ENCODE results near the gene PFKP. TPM values are rescaled to one million over a fixed set of nuclear protein-coding genes. Genes with fewer than 3 reads are reported as not detected.
A peak's percentile ranks its signal among the peaks of the same experiment; 100 is the strongest.

Gene PFKP
- total RNA-seq, 1 donor from 2014 or later = 46.7 TPM

DNA sequence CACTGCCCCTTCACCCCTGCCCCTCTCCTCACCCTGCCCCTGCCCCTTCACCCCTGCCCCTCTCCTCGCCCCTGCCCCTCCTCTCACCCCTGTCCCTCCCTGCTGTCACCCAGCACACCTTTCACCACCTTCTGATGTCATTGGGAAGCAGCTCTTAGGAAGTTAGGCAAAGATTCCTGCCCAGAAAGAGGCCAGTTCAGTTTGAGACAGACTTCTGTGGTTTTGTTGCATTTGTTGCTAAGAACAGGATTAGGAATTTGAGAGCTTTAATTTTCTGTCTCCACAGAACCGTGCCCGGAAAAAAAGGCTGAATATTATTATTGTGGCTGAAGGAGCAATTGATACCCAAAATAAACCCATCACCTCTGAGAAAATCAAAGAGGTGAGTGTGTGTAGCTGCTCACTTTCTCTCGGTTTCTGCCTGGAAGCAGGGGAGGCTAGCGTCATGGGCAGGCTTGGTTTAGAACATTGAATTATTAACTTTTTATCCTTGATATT is 39.6 kb downstream of the PFKP start:
- H3K36me3 ChIP-seq = peaks cover 0 to 16% of the 10 kb centered on the region in 2 donors
- H3K4me3 ChIP-seq = no peak overlapping the region

DNA sequence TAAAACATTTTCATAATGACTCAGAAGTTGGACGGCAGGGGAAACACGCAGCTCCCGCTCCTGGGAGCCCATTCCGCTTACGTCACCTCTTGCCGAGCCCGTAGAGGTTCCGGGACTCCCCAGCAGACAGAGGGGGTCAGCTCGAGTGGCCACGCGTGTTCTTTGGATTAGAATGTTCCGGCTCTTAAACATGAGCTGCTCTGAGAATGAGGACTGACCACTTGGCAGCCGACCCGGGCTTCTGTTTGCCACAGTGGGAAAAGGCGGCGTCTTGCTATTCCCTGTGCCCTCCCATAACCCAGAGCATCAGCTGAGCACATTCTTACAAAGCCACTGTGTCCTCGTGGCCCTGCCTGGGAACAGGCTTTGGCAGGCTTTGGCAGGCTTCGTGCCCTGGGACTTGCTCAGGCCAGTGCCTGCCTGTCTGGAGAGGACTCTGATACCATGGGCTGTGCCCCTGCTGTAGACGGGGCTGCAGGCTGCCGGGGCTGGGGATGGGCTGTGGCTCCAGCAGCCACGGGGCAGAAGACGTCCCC is 40.1 kb downstream of the PFKP start:
- intact Hi-C loops (cut with DNase I) = no loop called here
- Histone ChIP-seq H3K27me3 (no peaks in the 10 kb centered on the region), H3K27ac (peak overlapping the region; percentile 57), H3K4me1 (peaks cover 6% of the 10 kb centered on the region), H3K36me3 (peaks cover 0 to 16% of the 10 kb centered on the region in 2 donors), H3K4me3 (no peak overlapping the region), H3K9me3 (no peaks in the 10 kb centered on the region)
- no peak for DNase-seq (ENCODE audit: extremely low spot score in 2 of 2)
- TF ChIP-seq, protein P1, sequence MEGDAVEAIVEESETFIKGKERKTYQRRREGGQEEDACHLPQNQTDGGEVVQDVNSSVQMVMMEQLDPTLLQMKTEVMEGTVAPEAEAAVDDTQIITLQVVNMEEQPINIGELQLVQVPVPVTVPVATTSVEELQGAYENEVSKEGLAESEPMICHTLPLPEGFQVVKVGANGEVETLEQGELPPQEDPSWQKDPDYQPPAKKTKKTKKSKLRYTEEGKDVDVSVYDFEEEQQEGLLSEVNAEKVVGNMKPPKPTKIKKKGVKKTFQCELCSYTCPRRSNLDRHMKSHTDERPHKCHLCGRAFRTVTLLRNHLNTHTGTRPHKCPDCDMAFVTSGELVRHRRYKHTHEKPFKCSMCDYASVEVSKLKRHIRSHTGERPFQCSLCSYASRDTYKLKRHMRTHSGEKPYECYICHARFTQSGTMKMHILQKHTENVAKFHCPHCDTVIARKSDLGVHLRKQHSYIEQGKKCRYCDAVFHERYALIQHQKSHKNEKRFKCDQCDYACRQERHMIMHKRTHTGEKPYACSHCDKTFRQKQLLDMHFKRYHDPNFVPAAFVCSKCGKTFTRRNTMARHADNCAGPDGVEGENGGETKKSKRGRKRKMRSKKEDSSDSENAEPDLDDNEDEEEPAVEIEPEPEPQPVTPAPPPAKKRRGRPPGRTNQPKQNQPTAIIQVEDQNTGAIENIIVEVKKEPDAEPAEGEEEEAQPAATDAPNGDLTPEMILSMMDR (IDR thresholded peaks at IDR 0.05) = no peak
- TF ChIP-seq POLR2A (IDR thresholded peaks at IDR 0.05) = no peak
- TF ChIP-seq POLR2AphosphoS5 (IDR thresholded peaks at IDR 0.05; ENCODE audit: insufficient read depth in 1 of 2, low read depth in 1 of 2) = peak; percentile 80 to 81

More for the DNA sequence above, 39.6 kb downstream of the PFKP start:
- Histone ChIP-seq H3K4me1 (peaks cover 6% of the 10 kb centered on the region), H3K27ac (peak overlapping the region; percentile 57), H3K27me3 (no peaks in the 10 kb centered on the region), H3K9me3 (no peaks in the 10 kb centered on the region)
- no peak for DNase-seq (ENCODE audit: extremely low spot score in 2 of 2)
- TF ChIP-seq POLR2AphosphoS5 (IDR thresholded peaks at IDR 0.05; ENCODE audit: insufficient read depth in 1 of 2, low read depth in 1 of 2) (no peak), POLR2A (IDR thresholded peaks at IDR 0.05) (no peak)
- TF ChIP-seq, protein P1 (IDR thresholded peaks at IDR 0.05) = no peak
- intact Hi-C loops (cut with DNase I) = no loop called here

DNA sequence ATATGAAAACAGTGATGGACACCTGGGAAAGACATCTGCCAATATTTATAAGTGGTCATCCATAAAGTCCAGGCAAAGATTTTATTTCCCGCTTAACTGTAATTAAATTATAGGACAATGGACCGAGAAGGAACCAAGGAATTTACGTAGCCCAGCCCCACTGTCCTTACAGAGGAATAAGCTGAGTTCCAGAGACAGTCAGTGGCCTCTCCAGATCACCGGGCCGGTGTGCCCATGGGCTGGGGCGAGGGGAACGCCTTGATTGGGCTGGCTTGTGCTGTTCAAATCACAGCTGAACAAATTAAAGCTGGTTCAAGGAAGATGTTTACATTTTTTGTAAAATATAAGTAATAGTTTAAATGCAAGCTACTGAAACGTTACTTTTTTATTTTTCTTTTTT is 40.7 kb downstream of the PFKP start:
- Histone ChIP-seq H3K9me3 (no peaks in the 10 kb centered on the region), H3K27ac (peak overlapping the region; percentile 57), H3K27me3 (no peaks in the 10 kb centered on the region), H3K4me1 (peaks cover 6% of the 10 kb centered on the region), H3K4me3 (no peak overlapping the region), H3K36me3 (peaks cover 0 to 22% of the 10 kb centered on the region in 2 donors)
- TF ChIP-seq, protein P1 (IDR thresholded peaks at IDR 0.05) = no peak
- no peak for TF ChIP-seq POLR2AphosphoS5 (IDR thresholded peaks at IDR 0.05; ENCODE audit: insufficient read depth in 1 of 2, low read depth in 1 of 2)
- no peak for TF ChIP-seq POLR2A (IDR thresholded peaks at IDR 0.05)
- no peak for DNase-seq (ENCODE audit: extremely low spot score in 2 of 2)
- intact Hi-C loops (cut with DNase I) = no loop called here

DNA sequence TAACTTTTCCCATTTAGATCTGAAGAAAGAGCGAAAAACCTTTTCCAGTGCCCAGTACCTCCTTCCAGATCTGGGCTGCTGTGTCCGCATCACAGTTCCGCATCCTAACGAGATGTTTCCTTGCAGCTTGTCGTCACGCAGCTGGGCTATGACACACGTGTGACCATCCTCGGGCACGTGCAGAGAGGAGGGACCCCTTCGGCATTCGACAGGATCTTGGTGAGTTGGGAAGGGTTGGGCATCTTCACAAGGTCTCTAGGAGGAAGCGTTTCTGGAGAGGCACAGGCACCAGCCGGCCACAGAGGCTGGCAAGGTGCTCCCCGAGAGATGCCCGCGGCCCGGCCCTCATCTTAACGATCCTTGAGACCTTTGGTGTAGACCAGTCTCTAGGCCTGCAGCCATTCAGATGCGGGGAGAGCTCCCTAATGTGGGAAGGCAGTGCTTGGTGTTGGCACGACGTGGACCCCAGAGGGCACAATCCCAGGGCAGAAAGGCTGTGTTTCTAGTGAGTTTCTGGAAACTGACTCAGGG is 41.3 kb downstream of the PFKP start:
- TF ChIP-seq POLR2AphosphoS5 (IDR thresholded peaks at IDR 0.05; ENCODE audit: insufficient read depth in 1 of 2, low read depth in 1 of 2) (no peak), POLR2A (IDR thresholded peaks at IDR 0.05) (no peak)
- TF ChIP-seq, protein P1 (IDR thresholded peaks at IDR 0.05) = no peak
- Histone ChIP-seq H3K27me3 (no peaks in the 10 kb centered on the region), H3K4me1 (peaks cover 6% of the 10 kb centered on the region), H3K27ac (no peak overlapping the region), H3K4me3 (no peak overlapping the region), H3K36me3 (peaks cover 0 to 26% of the 10 kb centered on the region in 2 donors), H3K9me3 (no peaks in the 10 kb centered on the region)
- no peak for DNase-seq (ENCODE audit: extremely low spot score in 2 of 2)
- intact Hi-C loops (cut with DNase I) = no loop called here

DNA sequence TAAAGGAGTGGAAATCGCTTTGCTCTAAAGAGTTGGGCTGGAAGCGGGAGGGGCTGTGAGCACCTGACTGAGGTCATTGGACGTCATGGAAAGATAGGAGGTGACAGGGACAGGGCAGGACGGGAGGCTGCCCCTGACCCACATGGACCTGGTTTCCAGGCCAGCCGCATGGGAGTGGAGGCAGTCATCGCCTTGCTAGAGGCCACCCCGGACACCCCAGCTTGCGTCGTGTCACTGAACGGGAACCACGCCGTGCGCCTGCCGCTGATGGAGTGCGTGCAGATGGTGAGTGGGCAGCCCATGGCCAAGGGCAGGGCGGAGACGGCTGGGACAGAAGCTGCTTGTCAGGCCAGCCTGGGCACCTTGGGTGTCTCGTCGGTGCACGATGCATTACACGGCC is 41.8 kb downstream of the PFKP start:
- intact Hi-C loops (cut with DNase I) = no loop called here
- Histone ChIP-seq H3K36me3 (peaks cover 0 to 22% of the 10 kb centered on the region in 2 donors), H3K4me1 (peaks cover 6% of the 10 kb centered on the region), H3K9me3 (no peaks in the 10 kb centered on the region), H3K4me3 (no peak overlapping the region), H3K27me3 (no peaks in the 10 kb centered on the region), H3K27ac (no peak overlapping the region)
- no peak for DNase-seq (ENCODE audit: extremely low spot score in 2 of 2)
- TF ChIP-seq POLR2AphosphoS5 (IDR thresholded peaks at IDR 0.05; ENCODE audit: insufficient read depth in 1 of 2, low read depth in 1 of 2) = no peak
- TF ChIP-seq, protein P1 (IDR thresholded peaks at IDR 0.05) = no peak
- TF ChIP-seq POLR2A (IDR thresholded peaks at IDR 0.05) = no peak
